Mammary epithelial cell (primary cell): ENCODE data around the gene SMG9.

Source experiments
- CTCF ChIP-seq, 2 donors: IDR thresholded peaks in 1 of 2; conservative IDR thresholded peaks in 1 of 2; 2 replicates each; pipeline ENCODE4 v1.5.1; 2011 to 2012; ENCODE audit warnings: inconsistent platforms in 2 of 2, low read length in 2 of 2, mild to moderate bottlenecking in 2 of 2, control low read depth in 1 of 2, low read depth in 1 of 2; ENCODE audit not compliant: insufficient read depth in 1 of 2; ENCODE audit errors: extremely low read depth in 1 of 2
- EZH2 ChIP-seq: IDR thresholded peaks from 2 replicates; pipeline ENCODE4 v1.6.1; 2012; ENCODE audit warnings: low read length, inconsistent platforms, borderline replicate concordance

GRCh38 chr19:43725468-43725867, 29.3 kb downstream of the SMG9 start:
- TF ChIP-seq CTCF (conservative IDR thresholded peaks at IDR 0.05 in 1 of 2, IDR thresholded peaks at IDR 0.05 in 1 of 2; ENCODE audit: extremely low read depth in 1 of 2, insufficient read depth in 1 of 2, low read depth in 1 of 2, low read length in 2 of 2) (no peak), EZH2 (no peak)
